HG03280 (cell line): ENCODE measurements around the gene KCNIP3.

Experiments
- ATAC-seq: cut with Tn5 transposase; IDR thresholded peaks from one replicate; pipeline ENCODE4 v1.9.1; 2021; ENCODE audit warnings: mild to moderate bottlenecking, moderate library complexity; ENCODE audit not compliant: unreplicated experiment

KCNIP3 gene

GRCh38 chr2:95294579-95295250, 2.4 kb upstream of the KCNIP3 start:
- no peak for ATAC-seq

- no peak for ATAC-seq
These were observed 1.8 kb upstream of the KCNIP3 start for GRCh38 chr2:95295376-95295775.

GRCh38 chr2:95296011-95296410, 1.1 kb upstream of the KCNIP3 start:
- ATAC-seq: no peak

GRCh38 chr2:95297639-95298395, 670 bp downstream of the KCNIP3 start:
- ATAC-seq: no peak

- ATAC-seq: no peak
These were observed 1.5 kb downstream of the KCNIP3 start for GRCh38 chr2:95298486-95299111.

GRCh38 chr2:95299961-95300360, 2.8 kb downstream of the KCNIP3 start:
- ATAC-seq: no peak

GRCh38 chr2:95300450-95300849, 3.3 kb downstream of the KCNIP3 start:
- no peak for ATAC-seq

GRCh38 chr2:95301186-95301585, 4.0 kb downstream of the KCNIP3 start:
- no peak for ATAC-seq

GRCh38 chr2:95301876-95302641, 4.9 kb downstream of the KCNIP3 start:
- no peak for ATAC-seq

- no peak for ATAC-seq
These were observed 6.2 kb downstream of the KCNIP3 start for GRCh38 chr2:95303191-95303919.

GRCh38 chr2:95305380-95306061, 8.4 kb downstream of the KCNIP3 start:
- ATAC-seq: no peak

- ATAC-seq: no peak
These were observed 9.3 kb downstream of the KCNIP3 start for GRCh38 chr2:95306336-95306895.

- ATAC-seq: no peak
These were observed 9.9 kb downstream of the KCNIP3 start for GRCh38 chr2:95307036-95307435.

- no peak for ATAC-seq
These were observed 10.7 kb downstream of the KCNIP3 start for GRCh38 chr2:95307878-95308277.

- ATAC-seq: no peak
These were observed 11.4 kb downstream of the KCNIP3 start for GRCh38 chr2:95308426-95308990.

GRCh38 chr2:95309599-95309998, 12.5 kb downstream of the KCNIP3 start:
- ATAC-seq: no peak

- ATAC-seq: no peak
These were observed 13.1 kb downstream of the KCNIP3 start for GRCh38 chr2:95310216-95310615.

GRCh38 chr2:95310651-95311050, 13.5 kb downstream of the KCNIP3 start:
- ATAC-seq: no peak

- ATAC-seq: no peak
These were observed 14.8 kb downstream of the KCNIP3 start for GRCh38 chr2:95311815-95312542.
